ENCODE measurements around the gene KIF1C.
A peak's percentile ranks its signal among the peaks of the same experiment; 100 is the strongest.

The KIF1C gene

DNA sequence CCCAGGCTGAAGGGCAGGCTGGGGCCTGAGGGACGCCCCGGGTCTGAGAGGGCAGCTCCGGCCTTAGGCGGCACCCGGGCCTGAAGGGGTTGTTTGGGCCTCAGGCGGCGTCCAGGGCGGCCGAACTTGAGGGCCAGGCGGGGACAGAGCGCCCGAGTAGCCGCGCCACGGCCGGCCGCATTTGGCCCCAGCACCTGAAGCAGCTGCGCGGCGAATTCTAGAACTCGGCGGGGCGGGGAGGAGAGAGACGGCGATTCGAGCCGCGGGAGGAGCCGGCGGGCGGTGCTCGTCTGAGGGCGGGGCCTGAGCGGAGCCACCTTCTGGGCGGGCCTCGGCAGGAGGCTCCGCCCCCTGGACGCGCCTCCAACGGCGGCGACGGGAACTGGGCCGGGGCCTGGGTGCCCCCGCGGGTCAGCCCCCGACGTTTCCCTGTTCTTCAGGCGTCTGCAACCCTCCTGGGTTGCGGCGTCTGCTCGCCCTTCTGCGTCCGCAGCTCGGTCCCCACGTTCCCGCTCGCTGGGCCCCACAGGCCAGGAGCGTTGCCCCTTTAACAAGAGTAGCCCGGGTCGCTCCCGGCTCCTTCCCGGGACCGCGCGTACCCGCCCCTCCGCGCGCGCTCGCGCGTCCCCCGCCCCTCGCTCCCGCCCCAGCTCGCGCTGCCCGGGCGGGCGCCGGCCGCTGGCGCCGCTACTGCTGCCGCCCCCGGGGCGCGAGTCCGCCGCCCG, at the start of gene KIF1C, which contains the start of gene INCA1:
TSS of gene KIF1C (plus strand) at position 649 of the 725 bp plus-strand sequence. CDS start 2,297 bp downstream, outside the sequence.
TSS of gene INCA1 (minus strand) at position 221 of the 725 bp plus-strand sequence. CDS start 3,085 bp downstream, outside the sequence.
- peak; percentile 49 to 98 (median 91) for DNase-seq

DNA sequence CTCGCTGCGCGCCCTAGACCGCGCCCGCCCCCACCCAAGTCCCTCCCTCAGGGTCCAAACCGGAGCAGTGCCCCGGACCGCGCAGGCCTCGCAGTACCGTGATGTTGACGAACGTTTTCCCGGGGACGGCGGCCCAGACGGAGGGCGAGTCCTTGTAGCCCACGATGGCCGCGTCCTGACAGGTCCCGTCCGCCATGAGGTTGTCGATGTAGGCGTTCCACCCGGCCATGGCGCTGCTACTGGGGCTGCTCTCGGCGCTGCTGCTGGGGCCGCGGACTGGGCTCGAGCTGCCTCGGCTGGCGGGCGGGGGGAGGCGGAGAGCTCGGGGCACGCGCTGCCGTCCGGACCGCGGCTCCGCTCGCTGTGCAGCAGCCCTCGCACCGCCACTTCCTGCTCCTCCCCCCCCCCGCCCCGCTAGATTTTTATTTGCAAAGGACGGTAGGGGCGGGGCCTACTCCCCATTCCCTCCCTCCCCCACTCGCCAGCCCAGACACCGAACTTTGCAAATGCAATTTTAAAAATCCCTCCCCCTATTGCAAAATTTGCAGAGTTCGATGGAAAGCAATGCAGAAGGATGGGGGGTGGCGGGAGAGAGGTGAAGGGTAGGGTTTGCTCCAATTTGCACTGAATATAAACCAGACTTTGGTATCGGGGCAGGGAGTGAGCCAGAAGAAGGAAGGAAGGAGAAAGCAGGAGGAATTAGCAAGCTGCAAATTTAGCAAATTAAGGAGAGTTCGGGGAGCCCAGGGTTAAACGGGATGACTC, 49.4 kb upstream of the KIF1C start, which contains the start of gene PFN1:
TSS of gene PFN1 (minus strand) at position 365 of the 765 bp plus-strand sequence. CDS start at position 229, 136 bp downstream.
- peak; percentile 39 to 93 (median 74) for DNase-seq

DNA sequence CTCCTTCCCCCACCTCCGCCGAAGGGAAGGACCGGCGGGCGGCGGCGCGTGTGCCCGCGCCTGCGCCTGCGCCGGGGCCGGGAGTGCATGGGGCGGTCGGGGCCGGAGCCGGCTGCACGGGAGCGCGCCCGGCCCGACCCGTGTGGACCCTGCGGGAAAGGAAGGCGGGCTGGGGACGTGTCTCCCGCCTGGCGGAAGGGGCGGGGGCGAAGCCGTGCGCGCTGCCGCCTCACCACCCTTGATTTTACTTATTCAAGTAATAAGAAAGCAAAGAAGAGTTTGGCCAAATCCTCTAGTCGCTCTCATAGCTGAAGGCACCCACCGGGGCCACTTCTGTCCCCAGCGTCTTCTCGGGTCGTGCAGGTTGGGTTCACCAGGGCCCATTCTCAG, 48.8 kb upstream of the KIF1C start:
- peak in 45 of 51 donors; percentile 42 to 86 (median 70) for DNase-seq

DNA sequence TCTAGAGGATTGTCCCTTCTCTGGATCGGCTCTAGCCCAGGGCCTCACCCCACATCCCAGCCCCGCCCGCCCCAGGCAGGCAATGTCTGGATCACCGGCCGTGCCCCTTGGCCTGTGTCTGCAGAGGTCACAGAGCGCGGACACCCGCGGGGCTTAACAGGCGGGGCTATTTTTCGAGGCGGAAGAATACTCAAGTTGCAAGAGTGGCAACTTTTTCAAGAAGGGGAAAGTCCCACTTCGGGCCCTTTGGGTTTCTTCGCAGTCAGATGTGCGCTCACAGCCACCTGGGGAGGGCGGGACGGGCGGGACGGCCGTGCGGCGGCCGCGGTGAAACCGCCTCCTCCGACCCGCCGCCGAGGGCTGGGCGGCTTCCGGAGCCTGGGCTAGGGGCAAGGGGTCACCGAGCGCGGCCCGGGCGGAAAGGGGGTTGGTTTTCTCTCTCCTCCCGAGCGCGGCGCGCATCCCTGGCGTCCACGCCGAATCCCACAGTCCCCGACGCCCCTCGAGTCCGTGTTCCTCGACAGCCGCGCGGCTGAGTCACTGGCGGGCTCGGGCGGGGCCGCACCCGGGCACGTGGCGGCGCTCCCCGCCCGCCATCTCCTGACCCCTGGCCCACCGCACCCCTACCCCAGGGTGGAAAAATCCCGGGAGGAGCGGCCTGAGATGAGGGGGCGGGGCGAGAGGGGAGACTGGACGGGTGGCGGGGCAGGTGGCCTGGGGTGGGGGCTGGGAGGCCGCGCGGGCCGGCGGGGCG, 48.3 kb upstream of the KIF1C start:
- DNase-seq: peak in 29 of 51 donors; percentile 18 to 72 (median 51)

DNA sequence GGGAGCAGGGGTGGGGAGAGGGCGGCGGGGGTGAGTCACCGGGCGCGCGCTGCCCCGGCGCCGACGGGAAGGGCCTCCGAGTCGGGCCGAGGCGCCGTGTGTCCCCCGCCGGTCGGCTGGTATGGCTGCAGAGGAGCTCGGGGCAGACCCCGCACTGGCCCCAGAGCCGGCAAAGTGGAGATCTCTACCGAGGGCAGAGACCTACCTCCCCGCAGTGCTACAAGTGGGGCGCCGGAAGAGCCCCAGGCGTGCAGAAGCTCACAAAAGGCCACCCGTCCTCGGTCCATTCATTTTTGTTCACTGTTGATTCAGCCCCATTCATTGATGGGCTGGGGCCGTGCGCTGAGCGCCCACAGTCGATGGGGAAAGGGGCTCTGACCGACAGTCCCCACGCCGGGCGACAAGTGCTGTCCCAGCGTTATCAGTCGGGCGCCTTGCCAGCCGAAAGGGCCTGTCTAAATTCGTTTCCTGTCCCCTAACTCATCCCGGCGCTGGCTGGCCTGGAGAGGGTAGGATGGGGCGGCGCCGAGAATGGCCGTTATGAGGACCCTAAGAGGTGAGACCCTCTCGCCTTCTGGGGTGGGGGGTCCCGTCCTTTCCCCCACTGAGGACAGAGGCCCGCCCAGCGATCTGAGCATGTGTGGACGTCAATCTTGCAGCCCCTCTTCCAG, 47.5 kb upstream of the KIF1C start:
- DNase-seq: peak in 2 of 51 donors; percentile 39 to 45

DNA sequence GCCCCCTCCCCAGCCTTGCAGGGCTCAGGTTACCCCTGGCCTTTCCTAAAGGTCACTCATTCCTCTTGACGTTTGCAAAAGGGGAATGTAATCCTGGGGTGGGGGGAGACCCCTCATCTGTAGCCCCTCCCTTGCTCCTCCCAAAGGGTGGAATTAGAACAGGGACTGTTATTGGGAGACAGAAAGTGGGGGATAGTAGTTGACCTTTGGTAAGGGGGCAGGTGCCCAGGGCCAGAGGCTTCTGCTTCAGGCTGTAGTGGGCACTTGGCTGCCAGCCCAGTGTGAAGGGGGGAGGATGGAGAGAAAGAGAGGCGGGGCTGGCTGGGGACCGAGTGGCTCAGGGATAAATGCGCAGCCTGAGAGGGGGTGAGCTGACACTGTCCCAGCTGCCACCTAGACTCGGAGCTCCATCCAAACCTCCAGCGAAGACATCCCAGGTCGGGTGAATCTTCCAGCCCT, 47.0 kb upstream of the KIF1C start, which contains the start of gene ENO3:
TSS of gene ENO3 (plus strand) at position 374 of the 459 bp plus-strand sequence. CDS start 711 bp downstream, outside the sequence.
- no peak for DNase-seq

DNA sequence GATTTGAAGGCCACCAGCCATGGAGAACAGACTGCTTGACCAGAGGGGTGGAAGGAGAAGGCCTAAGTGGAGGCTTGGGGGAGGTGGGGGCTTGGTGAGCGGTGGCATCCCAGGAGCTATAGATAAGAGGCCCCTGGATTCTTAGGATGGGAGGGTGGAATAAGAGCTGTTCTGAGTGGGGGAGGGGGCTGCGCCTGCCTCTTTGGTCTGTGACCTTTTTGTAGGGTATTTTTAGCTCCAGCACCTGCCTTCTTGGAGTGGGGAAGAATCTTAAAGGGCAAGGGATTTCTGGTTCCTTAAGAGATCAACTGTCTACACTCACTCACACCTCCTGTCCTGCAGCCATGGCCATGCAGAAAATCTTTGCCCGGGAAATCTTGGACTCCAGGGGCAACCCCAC, 46.3 kb upstream of the KIF1C start:
- DNase-seq: no peak

DNA sequence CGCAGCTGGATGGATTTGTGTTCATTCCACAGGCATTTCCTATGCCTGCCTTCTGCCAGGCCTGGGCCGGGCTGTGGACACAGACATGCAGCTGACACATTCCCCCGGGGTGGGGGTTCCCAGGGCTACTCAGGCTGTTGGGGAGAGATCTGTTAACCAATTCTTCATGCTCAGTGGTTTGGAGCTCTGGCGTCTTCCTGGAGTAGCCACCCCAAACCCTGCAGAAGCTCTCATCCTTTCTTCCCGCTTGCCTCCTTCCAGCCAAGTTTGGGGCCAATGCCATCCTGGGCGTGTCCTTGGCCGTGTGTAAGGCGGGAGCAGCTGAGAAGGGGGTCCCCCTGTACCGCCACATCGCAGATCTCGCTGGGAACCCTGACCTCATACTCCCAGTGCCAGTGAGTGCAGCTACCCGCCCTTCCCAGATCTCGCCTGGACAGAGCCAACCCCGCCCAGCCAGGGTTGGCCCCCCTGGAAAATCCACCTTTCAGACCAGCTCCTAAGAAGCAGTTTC, 44.2 kb upstream of the KIF1C start:
- no peak for DNase-seq

DNA sequence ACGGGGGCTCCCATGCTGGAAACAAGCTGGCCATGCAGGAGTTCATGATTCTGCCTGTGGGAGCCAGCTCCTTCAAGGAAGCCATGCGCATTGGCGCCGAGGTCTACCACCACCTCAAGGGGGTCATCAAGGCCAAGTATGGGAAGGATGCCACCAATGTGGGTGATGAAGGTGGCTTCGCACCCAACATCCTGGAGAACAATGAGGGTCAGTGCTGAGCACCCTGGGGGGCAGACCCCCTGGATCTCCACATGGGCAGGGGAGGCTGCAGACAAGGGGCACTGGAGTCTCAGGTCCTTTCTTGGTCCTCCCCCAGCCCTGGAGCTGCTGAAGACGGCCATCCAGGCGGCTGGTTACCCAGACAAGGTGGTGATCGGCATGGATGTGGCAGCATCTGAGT, 42.7 kb upstream of the KIF1C start:
- DNase-seq: no peak

DNA sequence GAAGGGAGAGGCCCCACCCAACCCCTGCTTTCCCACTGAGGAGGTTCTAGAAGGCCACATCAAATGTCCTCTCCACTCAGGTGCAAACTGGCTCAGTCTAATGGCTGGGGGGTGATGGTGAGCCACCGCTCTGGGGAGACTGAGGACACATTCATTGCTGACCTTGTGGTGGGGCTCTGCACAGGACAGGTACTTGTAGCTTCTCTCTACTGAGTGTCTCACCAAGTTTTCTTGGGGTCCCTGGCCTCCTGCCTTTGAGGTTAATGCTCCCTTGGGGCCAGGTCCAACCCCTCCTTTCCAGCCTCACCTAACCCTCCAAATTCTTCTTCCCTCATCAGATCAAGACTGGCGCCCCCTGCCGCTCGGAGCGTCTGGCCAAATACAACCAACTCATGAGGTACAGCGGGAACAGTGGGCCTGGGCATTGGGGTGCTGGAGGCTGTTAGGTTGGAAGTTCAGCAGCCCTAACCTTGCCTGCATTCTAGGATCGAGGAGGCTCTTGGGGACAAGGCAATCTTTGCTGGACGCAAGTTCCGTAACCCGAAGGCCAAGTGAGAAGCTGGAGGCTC, 41.2 kb upstream of the KIF1C start:
- DNase-seq: no peak

DNA sequence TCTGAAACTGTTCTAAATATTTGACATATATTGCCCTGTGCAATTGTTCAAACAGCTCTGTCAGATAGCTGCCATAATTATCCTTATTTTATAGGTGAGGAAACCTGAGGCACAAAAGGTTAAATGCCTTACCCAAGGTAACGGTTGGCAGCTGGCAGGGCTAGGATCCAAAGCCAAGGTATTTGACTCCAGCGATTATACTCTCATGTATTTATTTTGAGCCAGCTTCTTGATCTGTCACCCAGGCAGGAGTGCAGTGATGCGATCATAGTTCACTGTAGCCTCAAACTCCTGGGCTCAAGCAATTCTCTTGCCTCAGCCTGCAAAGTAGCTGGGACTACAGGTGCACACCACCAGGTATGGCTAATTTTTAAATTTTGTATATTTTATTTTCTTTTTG, 39.6 kb upstream of the KIF1C start:
- no peak for DNase-seq

DNA sequence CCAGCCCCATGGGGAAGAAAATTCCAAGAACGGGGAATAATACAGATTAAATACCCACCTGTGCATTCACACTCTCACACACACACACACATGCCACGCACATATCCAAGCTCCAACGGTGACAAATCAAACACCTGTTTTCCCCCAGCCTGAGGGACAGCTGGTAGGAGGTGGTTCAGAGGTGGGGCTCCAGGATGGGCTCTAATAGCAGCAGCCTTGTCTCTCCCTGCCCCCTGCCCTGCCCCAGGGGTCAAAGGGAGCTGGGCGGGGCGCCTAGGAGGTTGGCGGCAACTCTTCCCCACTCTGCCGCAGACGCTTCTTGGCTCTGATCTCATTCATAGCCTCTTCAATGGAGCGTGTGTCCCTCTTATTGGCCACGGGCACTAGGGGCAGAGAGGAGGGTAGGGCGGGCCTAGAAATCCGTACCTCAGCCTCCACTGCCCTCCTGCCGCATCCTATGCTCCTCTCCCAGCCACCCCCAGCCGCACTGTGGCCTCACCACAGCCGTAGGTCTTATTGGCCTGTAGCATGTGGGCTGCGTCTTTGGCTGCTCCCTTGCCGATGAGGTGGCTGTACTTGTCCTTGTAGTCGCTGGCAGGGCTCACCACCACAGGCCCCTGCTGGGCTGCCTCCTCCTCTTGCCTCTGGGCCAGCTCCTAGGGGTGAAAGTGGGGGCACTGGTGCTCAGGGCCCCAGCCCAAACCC, 38.3 kb upstream of the KIF1C start:
- DNase-seq: no peak

DNA sequence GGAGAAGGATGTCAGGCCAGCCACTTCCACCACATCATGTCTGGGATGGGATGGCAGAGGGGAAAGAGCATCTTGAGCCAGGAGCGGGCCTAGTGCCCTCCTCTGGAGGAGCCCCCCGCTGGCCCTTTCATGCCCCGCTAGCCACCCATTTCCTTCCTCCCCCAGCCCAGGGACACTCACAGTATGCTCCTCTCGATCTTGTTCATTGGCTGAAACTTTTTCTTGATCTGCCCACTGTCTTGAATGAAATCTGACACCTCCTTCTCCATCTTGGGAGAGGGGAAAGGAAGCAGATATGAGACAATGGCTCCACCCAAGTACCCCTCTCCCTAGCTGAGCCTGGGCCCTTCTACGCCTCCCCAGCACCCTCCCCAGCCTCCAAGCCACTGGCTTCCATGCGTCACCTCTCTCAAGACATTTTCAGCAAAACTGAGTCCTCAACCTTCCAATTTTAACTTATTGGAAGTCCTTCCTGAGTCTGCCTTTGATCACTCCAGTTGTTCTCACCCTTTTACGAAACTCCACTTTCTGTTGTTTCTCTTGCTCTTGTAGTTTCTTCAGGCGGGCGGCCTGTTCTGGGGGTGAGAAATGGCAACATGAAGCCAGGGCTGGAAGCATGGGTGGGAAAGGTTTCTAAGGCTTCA, 37.3 kb upstream of the KIF1C start:
- no peak for DNase-seq

DNA sequence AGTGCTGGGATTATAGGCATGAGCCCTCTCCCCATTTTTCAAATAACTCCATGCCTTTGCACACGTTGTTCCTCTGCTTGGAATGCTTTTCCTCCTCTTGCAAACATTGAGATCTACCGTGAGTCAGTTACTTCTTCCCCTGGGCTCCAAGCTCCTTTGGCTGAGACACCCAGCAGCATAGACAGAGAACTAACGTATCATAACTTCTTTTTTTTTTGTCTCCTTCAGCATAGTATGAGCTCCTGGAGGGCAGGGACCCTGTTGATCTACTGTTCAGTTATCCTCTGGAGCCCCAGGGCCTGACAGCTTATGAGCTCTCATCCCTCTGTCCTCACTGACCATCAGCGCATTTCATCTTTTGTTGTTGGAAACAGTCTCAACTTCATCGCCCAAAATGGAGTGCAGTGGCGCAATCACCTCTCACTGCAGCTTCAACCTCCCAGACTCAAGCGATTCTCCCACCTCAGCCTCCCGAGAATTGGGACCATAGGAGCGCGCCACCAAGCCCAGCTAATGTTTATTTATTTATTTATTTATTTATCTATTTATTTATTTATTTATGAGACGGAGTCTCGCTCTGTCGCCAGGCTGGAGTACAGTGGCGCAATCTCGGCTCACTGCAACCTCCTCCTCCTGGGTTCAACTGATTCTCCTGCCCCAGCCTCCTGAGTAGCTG, 32.3 kb upstream of the KIF1C start:
- no peak for DNase-seq

DNA sequence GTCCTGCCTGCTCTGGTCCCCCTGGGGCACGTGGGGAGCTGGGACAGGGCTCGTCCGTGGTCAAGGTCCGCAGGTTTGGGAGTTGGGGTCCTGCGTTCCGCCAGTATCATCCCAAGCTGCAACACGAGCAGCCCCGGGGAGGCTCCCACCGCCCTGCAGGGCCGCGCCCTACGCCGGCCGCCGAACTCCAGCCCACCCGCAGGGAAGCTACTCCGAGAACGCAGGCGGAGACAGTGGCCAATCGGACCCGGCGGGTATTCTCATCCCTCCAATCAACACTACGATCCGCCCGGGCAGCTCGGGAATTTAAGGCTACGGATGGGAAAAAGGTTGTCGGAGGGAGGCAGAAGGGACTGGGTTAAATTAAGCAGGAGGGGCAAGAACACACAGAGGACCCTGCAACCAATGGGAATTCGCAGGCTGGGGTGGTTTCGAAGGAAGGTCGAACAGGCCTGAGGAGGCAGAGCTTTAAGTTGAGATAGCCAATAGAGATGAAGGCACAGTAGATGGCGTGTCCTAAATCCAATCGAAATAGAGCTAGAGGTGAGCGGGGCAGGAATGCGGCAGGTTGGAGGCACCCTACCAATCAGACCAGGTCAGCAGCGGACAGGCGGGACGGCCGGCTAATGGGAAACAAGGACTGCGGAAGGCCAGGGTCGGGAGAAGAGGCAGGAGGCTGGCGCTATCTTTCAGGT, 30.8 kb upstream of the KIF1C start:
- DNase-seq: peak in 48 of 51 donors; percentile 91 to 100 (median 99)

DNA sequence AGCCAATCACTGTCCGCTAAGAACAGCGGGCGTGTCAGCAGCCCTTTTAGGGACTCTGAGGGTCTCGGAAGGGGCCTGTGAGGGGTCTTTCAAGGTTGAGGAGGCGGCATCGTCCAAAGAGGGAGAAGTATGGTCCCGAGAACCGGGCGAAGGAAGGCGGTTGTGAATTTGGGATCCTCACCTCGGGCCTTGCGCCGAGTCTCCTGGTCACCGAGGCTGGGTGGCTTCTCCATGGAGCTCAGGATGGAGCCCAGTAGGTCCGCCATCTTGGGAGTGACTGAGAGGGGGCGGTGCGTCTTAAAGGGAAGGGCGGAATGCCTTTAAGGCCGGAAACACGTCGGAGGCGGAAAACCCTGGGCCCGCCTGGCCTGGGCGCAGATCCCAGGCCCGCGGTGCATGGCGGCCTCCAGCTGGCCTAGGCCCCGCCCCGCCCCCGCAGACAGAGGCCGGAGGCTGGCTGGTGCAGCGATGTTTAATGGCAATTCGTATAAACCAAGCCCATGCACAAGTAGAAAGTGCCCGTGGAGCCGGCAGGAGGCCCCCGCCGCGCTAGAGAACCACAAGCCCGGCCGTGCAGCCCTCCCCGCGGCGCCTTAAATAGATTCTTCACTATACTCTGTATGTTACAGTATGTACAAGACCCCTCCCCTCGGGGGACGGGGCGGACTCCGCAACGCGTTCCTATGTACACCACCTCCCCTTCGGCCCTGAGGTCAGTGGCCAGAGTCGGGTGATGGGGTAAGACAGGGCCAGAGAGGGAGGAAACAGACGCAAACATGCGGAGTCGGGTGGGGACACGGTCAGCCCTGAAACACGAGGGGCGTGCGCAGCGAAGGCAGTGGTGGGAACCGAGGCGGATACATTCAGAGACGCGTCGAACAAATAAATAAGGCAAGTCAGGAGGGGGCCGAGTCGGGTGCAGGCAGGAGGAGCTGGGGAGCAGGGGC, 29.9 kb upstream of the KIF1C start, which contains the start of gene SPAG7:
TSS of gene SPAG7 (minus strand) at position 279 of the 947 bp plus-strand sequence. CDS start at position 266, 13 bp downstream.
- peak; percentile 89 to 100 (median 96) for DNase-seq

All from hypothalamus (tissue), 51 donors.